Measurements from ENCODE around the gene MEIOC.
"Not testable (repeated sequence)": the region's sequence is repeated elsewhere in the genome, so short reads cannot be mapped to it uniquely, and the experiment has no call there.

The MEIOC gene

GRCh38 chr17:44664867-44665266 is 8.6 kb downstream of the MEIOC start:
- TF ChIP-seq CTCF (IDR thresholded peaks at IDR 0.05; ENCODE audit: low read depth, low read length): no peak
- H3K4me3 ChIP-seq (ENCODE audit: low read depth, low read length): no peak overlapping the region

DNA sequence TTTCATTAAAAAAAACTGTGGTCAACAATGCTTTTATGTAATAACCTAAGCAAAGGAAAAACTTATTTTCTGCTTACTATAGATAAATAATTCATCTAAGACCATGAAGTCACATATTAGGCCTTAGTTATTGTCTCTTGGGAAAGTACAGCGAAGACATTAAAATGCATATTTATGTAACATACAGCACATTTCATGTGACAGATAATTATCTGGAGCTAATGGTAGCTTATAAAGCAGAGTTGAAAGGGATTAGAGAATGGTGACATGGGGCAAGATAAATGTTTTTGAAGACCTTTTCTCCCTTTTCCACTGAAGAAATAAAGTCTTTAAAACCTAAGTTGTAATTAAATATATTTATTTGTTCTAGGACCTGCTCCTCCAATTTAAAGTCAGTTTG is 9.7 kb downstream of the MEIOC start:
- H3K4me3 ChIP-seq (ENCODE audit: low read depth, low read length): no peak overlapping the region
- TF ChIP-seq CTCF (IDR thresholded peaks at IDR 0.05; ENCODE audit: low read depth, low read length): no peak

DNA sequence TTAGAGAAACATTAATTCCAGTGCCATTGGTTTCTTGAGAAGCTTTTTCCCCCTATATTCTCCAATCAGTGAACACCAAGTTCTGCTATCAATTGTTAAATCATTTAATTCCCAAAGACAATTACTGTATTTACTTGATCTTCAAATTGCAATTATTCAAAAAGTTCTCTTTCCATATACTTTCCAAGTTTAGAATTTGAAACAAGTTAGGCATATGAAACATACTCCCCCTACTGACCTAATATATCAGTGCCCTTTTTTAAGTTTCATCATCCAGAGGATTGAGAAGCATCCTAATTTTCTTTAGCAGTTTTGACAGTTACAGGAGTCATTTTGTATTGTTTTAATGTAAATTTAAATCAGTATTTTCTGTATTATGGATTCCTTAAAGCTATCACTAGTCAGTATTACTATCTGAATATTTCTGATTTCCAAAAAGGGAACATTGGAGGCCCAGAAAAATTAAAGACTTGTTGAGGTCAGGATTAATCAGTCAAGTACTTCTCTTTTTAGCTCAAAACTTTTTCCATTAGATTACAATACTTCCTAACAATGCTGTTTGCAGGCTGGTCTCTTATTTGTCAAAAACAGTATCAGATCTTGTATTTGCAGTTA is 16.3 kb downstream of the MEIOC start:
- no peak overlapping the region for H3K4me3 ChIP-seq (ENCODE audit: low read depth, low read length)
- peak; percentile 45; the same call in 1 of the 2 replicates for TF ChIP-seq CTCF (IDR thresholded peaks at IDR 0.05; ENCODE audit: low read depth, low read length)

DNA sequence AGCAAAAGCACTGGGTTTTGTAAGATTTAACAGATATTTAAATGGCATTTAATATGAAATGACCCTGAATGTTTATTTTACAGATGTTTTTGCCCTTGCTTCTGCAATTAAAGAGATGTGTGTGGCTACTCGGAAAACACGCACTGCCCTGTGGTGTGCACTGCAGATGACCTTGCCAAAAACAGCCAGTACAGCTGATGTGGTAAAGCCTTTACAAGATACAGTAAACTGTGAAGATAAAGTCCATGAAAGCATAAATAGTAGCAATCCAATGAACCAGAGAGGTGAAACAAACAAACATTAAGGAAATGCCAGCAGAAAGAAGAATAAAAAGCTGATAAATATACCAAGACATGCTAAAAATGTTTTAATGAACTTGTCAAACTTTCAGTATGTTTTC is 17.6 kb downstream of the MEIOC start:
- TF ChIP-seq CTCF (IDR thresholded peaks at IDR 0.05; ENCODE audit: low read depth, low read length): no peak
- H3K4me3 ChIP-seq (ENCODE audit: low read depth, low read length): no peak overlapping the region

DNA sequence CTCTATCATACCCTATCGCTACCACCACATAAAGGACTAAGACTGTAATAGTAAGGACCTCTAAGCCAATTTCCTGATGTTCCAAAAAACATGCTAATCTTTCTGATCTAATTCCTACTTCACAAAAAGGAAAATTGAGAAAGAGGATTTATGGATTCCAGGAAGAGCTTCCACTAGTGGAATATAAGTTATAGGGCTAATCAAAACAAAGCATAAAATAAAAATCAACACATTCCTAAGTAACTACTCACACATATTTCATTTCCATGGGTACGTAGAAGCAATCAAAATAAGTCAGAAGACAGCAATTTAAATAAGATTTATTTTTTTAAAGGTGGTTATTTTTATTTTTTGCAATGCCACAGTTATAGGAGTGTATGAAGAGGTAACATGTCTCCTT is 20.9 kb downstream of the MEIOC start:
- no peak for TF ChIP-seq CTCF (IDR thresholded peaks at IDR 0.05; ENCODE audit: low read depth, low read length)
- no peak overlapping the region for H3K4me3 ChIP-seq (ENCODE audit: low read depth, low read length)

- H3K4me3 ChIP-seq (ENCODE audit: low read depth, low read length): not testable (repeated sequence)
These were observed 27.0 kb downstream of the MEIOC start for GRCh38 chr17:44683303-44683702.

- no peak for TF ChIP-seq CTCF (IDR thresholded peaks at IDR 0.05; ENCODE audit: low read depth, low read length)
- no peak overlapping the region for H3K4me3 ChIP-seq (ENCODE audit: low read depth, low read length)
These were observed 31.5 kb downstream of the MEIOC start for GRCh38 chr17:44687756-44688155.

DNA sequence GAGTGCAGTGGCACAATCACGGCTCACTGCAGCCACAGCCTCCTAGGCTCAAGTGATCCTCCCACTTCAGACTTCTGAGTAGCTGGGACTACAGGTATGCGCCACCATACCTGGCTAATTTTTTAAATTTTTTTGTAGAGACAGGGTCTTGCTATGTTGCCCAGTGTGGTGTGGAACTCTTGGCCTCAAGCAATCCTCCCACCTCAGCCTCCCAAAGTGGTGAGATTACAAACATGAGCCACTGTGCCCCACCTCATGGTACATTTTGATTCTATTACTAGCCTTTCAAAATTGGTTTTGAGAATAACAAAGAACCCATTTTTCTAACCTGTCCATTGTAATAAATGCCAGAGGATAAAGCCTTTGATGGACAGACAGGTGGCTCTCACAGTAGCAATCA is 31.9 kb downstream of the MEIOC start:
- no peak overlapping the region for H3K4me3 ChIP-seq (ENCODE audit: low read depth, low read length)
- TF ChIP-seq CTCF (IDR thresholded peaks at IDR 0.05; ENCODE audit: low read depth, low read length): no peak

All from WI38 (cell line).